Vagina (tissue), 2 donors: ENCODE measurements around the gene ZNF804B. TPM values are rescaled to one million over a fixed set of nuclear protein-coding genes. Genes with fewer than 3 reads are reported as not detected.

Experiments
- DNase-seq, 2 donors: peaks; one replicate each; pipeline ENCODE4 v3.0.0-alpha.2; 2017; ENCODE audit errors: extremely low spot score in 2 of 2
- H3K27ac ChIP-seq: fragments of 200-600 bp; sonication (generic); one replicate; pipeline ENCODE4 v1.5.1; 2019
- H3K27me3 ChIP-seq: fragments of 200-600 bp; sonication (generic); one replicate; pipeline ENCODE4 v1.5.1; 2019
- H3K36me3 ChIP-seq, 2 donors: fragments of 200-600 bp; sonication (generic); one replicate each; pipeline ENCODE4 v1.5.1; 2017 to 2019
- H3K4me1 ChIP-seq: fragments of 200-600 bp; sonication (generic); one replicate; pipeline ENCODE4 v1.5.1; 2019
- H3K4me3 ChIP-seq, 2 donors: fragments of 200-600 bp; sonication (generic); 1 replicate in 1 of 2; 2 replicates in 1 of 2; pipeline ENCODE4 v1.5.1; 2016 to 2019
- H3K9me3 ChIP-seq: fragments of 200-600 bp; sonication (generic); one replicate; pipeline ENCODE4 v1.5.1; 2019
- POLR2A ChIP-seq, 2 donors: fragments of 450-650 bp; IDR thresholded peaks; one replicate each; pipeline ENCODE4 v1.6.1; 2017; ENCODE audit warnings: antibody characterized with exemption in 2 of 2, mild to moderate bottlenecking in 2 of 2, moderate library complexity in 2 of 2
- POLR2AphosphoS5 ChIP-seq, 2 donors: sonication (generic); formaldehyde crosslinking; IDR thresholded peaks; one replicate each; pipeline ENCODE4 v1.9.0; 2017; ENCODE audit warnings: antibody characterized with exemption in 2 of 2, mild to moderate bottlenecking in 2 of 2, low read depth in 1 of 2; ENCODE audit not compliant: insufficient read depth in 1 of 2
- intact Hi-C: fragments of 100-400 bp; cut with DNase I; formaldehyde crosslinking; loops from one replicate; pipeline ENCODE4 v1.15.1; 2023
- total RNA-seq: library from RNA; depleted of rRNA; stranded (reverse); fragments of >200 nt; gene quantifications from one replicate; pipeline ENCODE4 v1.2.3, GENCODE V29; 2016
- TF ChIP-seq, protein P1 (sequence below), 3 experiments: fragments of 450-650 bp in 2 of 3; fragments of 200-600 bp in 1 of 3; sonication (generic) in 1 of 3; IDR thresholded peaks; one replicate each; pipeline ENCODE4 v1.5.1; 2017 to 2019; ENCODE audit warnings: antibody characterized with exemption in 3 of 3, mild to moderate bottlenecking in 2 of 3, moderate library complexity in 2 of 3

The ZNF804B gene
- total RNA-seq, 1 donor from 2014 or later, result not detected

DNA sequence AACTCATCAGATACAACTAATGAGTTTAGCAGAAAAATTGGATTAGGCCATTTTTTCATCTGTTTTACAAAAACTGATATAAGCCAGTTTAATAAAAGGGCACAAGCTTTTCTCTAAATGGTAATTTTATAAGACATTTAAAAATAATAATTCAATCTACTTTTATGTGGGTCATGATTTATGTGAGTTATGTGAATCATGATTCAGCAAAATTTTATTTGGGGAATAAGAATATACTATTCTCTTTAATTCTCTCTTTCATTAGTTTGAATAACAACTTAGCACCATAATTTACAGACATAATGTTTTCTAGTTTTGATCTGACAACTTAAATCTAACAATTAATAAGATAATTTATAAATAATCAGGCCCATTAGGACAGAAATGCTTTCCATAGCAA is 99.8 kb downstream of the ZNF804B start:
- Histone ChIP-seq H3K4me3 (no peak overlapping the region), H3K9me3 (no peaks in the 10 kb centered on the region), H3K27ac (no peak overlapping the region), H3K4me1 (no peaks in the 10 kb centered on the region), H3K27me3 (no peaks in the 10 kb centered on the region), H3K36me3 (no peaks in the 10 kb centered on the region)
- intact Hi-C loops, result no loop called here
- TF ChIP-seq, protein P1, sequence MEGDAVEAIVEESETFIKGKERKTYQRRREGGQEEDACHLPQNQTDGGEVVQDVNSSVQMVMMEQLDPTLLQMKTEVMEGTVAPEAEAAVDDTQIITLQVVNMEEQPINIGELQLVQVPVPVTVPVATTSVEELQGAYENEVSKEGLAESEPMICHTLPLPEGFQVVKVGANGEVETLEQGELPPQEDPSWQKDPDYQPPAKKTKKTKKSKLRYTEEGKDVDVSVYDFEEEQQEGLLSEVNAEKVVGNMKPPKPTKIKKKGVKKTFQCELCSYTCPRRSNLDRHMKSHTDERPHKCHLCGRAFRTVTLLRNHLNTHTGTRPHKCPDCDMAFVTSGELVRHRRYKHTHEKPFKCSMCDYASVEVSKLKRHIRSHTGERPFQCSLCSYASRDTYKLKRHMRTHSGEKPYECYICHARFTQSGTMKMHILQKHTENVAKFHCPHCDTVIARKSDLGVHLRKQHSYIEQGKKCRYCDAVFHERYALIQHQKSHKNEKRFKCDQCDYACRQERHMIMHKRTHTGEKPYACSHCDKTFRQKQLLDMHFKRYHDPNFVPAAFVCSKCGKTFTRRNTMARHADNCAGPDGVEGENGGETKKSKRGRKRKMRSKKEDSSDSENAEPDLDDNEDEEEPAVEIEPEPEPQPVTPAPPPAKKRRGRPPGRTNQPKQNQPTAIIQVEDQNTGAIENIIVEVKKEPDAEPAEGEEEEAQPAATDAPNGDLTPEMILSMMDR (IDR thresholded peaks at IDR 0.05), result no peak
- TF ChIP-seq POLR2AphosphoS5 (IDR thresholded peaks at IDR 0.05; ENCODE audit: insufficient read depth in 1 of 2, low read depth in 1 of 2) (no peak), POLR2A (IDR thresholded peaks at IDR 0.05) (no peak)
- DNase-seq, result no peak

DNA sequence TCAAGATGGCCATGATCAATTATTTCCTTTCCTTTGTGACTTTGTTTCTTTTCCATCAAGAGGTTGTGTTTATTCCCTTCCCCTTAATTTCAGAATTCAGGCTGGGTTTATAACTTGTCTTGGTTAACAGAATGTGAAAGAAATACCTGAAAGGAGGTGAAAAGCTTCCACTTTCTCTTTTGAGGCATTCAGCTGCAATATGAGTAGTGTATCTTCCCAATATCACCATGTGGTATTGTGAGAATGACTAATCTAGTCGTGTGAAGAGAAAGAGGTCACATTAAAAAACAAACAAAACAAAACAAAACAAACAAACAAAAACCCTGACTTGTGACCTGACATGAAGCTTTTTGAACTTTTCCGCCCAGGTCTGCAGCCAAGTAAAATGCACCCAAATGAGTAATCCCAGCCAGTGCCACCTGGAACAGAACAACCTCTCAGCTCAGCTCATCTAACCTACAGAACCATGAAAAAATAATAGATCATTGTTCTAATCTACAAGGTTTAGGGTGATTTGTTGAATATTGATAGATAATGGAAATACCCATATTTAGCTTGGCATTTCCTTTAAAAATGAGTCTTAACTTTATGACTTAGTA is 106.9 kb downstream of the ZNF804B start:
- Histone ChIP-seq H3K36me3 (no peaks in the 10 kb centered on the region), H3K4me3 (no peak overlapping the region), H3K9me3 (no peaks in the 10 kb centered on the region), H3K27ac (no peak overlapping the region), H3K4me1 (no peaks in the 10 kb centered on the region), H3K27me3 (no peaks in the 10 kb centered on the region)
- no peak for DNase-seq
- intact Hi-C loops, result no loop called here
- no peak for TF ChIP-seq POLR2A (IDR thresholded peaks at IDR 0.05)
- TF ChIP-seq, protein P1 (IDR thresholded peaks at IDR 0.05), result no peak
- no peak for TF ChIP-seq POLR2AphosphoS5 (IDR thresholded peaks at IDR 0.05; ENCODE audit: insufficient read depth in 1 of 2, low read depth in 1 of 2)

DNA sequence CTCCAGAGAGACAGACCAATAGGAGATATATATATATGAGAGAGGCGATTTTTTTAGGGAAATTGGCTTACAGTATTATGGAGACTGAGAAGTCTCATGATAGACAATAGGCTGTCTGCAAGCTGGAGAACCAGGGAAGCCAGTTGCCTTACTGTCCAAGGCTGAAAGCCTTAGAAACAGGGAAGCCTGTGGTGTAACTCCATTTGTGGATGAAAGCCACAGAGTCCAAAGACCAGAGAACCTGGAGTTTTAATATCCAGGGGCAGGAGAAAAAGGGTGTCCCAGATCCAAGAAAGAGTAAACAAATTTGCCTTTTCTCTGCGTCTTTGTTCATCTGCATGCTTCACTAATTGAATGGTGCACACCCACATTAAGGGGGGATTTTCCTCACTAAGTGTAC is 107.7 kb downstream of the ZNF804B start:
- TF ChIP-seq, protein P1 (IDR thresholded peaks at IDR 0.05), result no peak
- TF ChIP-seq POLR2A (IDR thresholded peaks at IDR 0.05) (no peak), POLR2AphosphoS5 (IDR thresholded peaks at IDR 0.05; ENCODE audit: insufficient read depth in 1 of 2, low read depth in 1 of 2) (no peak)

DNA sequence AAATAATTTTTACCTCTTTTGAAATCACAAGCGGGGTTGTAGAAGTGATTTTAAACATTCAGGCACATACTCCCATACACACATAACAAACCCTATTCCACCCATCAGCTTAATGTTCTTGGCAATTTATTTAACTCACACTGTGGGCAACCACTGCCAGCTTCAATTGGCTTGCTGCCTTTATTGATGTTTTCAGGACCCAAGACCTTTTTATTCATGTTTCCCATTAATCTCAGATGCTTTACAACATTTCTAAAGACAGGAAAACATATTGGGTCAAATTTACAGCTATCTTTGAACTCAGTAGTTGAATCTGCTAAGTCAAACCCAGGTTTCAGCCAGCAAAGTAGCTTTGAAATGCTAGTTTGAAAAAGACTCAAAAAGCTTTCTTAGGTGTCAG is 109.0 kb downstream of the ZNF804B start:
- Histone ChIP-seq H3K27me3 (no peaks in the 10 kb centered on the region), H3K4me3 (no peak overlapping the region), H3K4me1 (no peaks in the 10 kb centered on the region), H3K9me3 (no peaks in the 10 kb centered on the region), H3K36me3 (no peaks in the 10 kb centered on the region), H3K27ac (no peak overlapping the region)
- intact Hi-C loops, result no loop called here
- no peak for TF ChIP-seq POLR2A (IDR thresholded peaks at IDR 0.05)
- TF ChIP-seq, protein P1 (IDR thresholded peaks at IDR 0.05), result no peak
- no peak for TF ChIP-seq POLR2AphosphoS5 (IDR thresholded peaks at IDR 0.05; ENCODE audit: insufficient read depth in 1 of 2, low read depth in 1 of 2)
- no peak for DNase-seq

More for the DNA sequence above, 107.7 kb downstream of the ZNF804B start:
- DNase-seq, result no peak
- H3K4me1 ChIP-seq, result no peaks in the 10 kb centered on the region
- H3K27me3 ChIP-seq, result no peaks in the 10 kb centered on the region
- H3K4me3 ChIP-seq, result no peak overlapping the region
- H3K36me3 ChIP-seq, result no peaks in the 10 kb centered on the region
- H3K9me3 ChIP-seq, result no peaks in the 10 kb centered on the region
- intact Hi-C loops, result no loop called here
- H3K27ac ChIP-seq, result no peak overlapping the region

DNA sequence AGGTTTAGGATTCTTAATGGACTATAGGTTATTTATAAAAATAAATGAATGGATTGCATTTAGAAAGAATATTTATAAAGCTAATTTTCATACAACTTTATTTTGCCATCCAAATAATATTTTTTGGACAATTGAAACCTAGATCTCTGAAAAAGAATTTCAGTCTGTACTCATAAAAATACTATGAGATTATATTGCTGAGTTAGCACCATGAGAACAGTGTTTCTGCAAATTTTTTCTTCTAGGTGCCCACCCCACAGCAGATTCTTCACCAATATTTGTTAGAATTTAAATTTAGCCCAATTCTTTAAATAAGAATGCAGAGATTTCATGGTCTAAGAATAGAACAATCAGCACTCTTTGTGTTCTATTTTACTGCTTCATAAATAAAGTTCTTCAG is 121.6 kb downstream of the ZNF804B start:
- DNase-seq, result no peak
- Histone ChIP-seq H3K27ac (no peak overlapping the region), H3K4me1 (no peaks in the 10 kb centered on the region), H3K4me3 (no peak overlapping the region), H3K9me3 (no peaks in the 10 kb centered on the region), H3K27me3 (no peaks in the 10 kb centered on the region), H3K36me3 (no peaks in the 10 kb centered on the region)
- intact Hi-C loops, result no loop called here
- no peak for TF ChIP-seq POLR2AphosphoS5 (IDR thresholded peaks at IDR 0.05; ENCODE audit: insufficient read depth in 1 of 2, low read depth in 1 of 2)
- TF ChIP-seq, protein P1 (IDR thresholded peaks at IDR 0.05), result no peak
- TF ChIP-seq POLR2A (IDR thresholded peaks at IDR 0.05), result no peak
